ENCODE results near the gene TEDDM1.

DNA sequence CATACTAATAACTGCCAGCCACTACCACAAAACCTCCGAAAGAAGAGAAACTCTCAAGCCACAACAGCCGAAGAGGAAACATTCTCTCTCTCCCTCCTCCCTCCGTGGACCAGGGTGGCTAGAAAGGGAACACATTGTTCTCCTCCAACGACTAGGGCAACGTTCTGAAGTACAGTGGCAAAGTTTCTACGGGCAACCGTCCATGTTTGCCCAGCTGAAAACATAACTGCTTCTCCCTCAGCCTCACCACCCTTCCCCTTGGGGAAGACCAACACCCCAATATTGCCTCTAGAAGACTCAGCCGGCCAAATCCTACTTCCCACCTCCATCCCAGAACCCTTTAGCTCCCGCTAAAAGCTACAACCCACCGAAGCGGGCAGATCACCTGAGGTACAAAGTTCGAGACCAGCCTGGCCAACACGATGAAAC is 10.8 kb downstream of the TEDDM1 start:
- no peak for TF ChIP-seq CTCF (conservative IDR thresholded peaks at IDR 0.05; ENCODE audit: low read depth in 2 of 2)
- TF ChIP-seq, protein P1, sequence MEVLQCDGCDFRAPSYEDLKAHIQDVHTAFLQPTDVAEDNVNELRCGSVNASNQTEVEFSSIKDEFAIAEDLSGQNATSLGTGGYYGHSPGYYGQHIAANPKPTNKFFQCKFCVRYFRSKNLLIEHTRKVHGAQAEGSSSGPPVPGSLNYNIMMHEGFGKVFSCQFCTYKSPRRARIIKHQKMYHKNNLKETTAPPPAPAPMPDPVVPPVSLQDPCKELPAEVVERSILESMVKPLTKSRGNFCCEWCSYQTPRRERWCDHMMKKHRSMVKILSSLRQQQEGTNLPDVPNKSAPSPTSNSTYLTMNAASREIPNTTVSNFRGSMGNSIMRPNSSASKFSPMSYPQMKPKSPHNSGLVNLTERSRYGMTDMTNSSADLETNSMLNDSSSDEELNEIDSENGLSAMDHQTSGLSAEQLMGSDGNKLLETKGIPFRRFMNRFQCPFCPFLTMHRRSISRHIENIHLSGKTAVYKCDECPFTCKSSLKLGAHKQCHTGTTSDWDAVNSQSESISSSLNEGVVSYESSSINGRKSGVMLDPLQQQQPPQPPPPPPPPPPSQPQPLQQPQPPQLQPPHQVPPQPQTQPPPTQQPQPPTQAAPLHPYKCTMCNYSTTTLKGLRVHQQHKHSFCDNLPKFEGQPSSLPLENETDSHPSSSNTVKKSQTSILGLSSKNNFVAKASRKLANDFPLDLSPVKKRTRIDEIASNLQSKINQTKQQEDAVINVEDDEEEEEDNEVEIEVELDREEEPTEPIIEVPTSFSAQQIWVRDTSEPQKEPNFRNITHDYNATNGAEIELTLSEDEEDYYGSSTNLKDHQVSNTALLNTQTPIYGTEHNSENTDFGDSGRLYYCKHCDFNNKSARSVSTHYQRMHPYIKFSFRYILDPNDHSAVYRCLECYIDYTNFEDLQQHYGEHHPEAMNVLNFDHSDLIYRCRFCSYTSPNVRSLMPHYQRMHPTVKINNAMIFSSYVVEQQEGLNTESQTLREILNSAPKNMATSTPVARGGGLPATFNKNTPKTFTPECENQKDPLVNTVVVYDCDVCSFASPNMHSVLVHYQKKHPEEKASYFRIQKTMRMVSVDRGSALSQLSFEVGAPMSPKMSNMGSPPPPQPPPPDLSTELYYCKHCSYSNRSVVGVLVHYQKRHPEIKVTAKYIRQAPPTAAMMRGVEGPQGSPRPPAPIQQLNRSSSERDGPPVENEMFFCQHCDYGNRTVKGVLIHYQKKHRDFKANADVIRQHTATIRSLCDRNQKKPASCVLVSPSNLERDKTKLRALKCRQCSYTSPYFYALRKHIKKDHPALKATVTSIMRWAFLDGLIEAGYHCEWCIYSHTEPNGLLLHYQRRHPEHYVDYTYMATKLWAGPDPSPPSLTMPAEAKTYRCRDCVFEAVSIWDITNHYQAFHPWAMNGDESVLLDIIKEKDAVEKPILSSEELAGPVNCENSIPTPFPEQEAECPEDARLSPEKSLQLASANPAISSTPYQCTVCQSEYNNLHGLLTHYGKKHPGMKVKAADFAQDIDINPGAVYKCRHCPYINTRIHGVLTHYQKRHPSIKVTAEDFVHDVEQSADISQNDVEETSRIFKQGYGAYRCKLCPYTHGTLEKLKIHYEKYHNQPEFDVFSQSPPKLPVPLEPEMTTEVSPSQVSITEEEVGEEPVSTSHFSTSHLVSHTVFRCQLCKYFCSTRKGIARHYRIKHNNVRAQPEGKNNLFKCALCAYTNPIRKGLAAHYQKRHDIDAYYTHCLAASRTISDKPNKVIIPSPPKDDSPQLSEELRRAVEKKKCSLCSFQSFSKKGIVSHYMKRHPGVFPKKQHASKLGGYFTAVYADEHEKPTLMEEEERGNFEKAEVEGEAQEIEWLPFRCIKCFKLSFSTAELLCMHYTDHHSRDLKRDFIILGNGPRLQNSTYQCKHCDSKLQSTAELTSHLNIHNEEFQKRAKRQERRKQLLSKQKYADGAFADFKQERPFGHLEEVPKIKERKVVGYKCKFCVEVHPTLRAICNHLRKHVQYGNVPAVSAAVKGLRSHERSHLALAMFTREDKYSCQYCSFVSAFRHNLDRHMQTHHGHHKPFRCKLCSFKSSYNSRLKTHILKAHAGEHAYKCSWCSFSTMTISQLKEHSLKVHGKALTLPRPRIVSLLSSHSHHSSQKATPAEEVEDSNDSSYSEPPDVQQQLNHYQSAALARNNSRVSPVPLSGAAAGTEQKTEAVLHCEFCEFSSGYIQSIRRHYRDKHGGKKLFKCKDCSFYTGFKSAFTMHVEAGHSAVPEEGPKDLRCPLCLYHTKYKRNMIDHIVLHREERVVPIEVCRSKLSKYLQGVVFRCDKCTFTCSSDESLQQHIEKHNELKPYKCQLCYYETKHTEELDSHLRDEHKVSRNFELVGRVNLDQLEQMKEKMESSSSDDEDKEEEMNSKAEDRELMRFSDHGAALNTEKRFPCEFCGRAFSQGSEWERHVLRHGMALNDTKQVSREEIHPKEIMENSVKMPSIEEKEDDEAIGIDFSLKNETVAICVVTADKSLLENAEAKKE (CRISPR knock-in tag; IDR thresholded peaks at IDR 0.05), result no peak

Measured in GM23338 (cell line).